ENCODE data around the gene OR4D6. TPM values are rescaled to one million over a fixed set of nuclear protein-coding genes. Genes with fewer than 3 reads are reported as not detected.
A peak's percentile ranks its signal among the peaks of the same experiment; 100 is the strongest.
"Not testable (repeated sequence)": the region's sequence is repeated elsewhere in the genome, so short reads cannot be mapped to it uniquely, and the experiment has no call there.

The OR4D6 gene
- total RNA-seq, 4 donors from 2014 or later: not detected

DNA sequence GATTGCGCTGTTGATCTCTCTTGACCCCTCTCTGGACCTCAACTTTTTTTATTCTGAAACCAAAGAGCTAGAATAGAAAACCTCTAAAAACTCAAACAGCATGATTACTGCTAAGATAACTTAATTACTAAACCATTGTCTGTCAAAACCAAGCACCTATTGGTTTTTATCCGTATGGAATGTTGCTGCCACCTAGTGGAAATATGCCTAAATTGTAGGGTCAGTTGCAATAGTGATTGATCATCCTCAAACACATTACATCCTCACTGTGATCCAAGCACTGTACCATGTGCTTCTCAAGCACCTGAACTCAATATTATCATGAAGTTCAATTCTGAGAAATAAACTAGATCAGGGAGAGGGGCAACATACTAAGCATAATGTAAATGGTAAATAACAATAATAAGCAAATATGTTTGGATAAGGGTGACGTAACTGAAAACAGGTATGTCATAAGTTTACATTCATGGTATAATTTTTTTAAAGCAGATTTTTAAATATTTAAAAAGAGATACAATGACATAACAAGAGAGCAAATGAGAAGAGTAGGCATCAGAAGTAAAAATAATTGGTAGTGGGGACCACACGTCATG is 26.7 kb upstream of the OR4D6 start:
- Histone ChIP-seq H3K27ac (no peak overlapping the region), H3K4me3 (no peak overlapping the region), H3K4me1 (no peaks in the 10 kb centered on the region), H3K27me3 (no peaks in the 10 kb centered on the region), H3K36me3 (no peaks in the 10 kb centered on the region), H3K9me3 (no peaks in the 10 kb centered on the region)
- no peak for DNase-seq
- no peak for TF ChIP-seq POLR2A (IDR thresholded peaks at IDR 0.05)
- TF ChIP-seq, protein P1, sequence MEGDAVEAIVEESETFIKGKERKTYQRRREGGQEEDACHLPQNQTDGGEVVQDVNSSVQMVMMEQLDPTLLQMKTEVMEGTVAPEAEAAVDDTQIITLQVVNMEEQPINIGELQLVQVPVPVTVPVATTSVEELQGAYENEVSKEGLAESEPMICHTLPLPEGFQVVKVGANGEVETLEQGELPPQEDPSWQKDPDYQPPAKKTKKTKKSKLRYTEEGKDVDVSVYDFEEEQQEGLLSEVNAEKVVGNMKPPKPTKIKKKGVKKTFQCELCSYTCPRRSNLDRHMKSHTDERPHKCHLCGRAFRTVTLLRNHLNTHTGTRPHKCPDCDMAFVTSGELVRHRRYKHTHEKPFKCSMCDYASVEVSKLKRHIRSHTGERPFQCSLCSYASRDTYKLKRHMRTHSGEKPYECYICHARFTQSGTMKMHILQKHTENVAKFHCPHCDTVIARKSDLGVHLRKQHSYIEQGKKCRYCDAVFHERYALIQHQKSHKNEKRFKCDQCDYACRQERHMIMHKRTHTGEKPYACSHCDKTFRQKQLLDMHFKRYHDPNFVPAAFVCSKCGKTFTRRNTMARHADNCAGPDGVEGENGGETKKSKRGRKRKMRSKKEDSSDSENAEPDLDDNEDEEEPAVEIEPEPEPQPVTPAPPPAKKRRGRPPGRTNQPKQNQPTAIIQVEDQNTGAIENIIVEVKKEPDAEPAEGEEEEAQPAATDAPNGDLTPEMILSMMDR (IDR thresholded peaks at IDR 0.05): peak; percentile 37 to 67 (median 62)
- intact Hi-C loops (cut with DNase I): no loop called here
- 58 to 64% methylated on average over 4 of the region's 4 CpGs for WGBS, 2 donors

GRCh38 chr11:59436169-59436568 is 20.6 kb upstream of the OR4D6 start, which contains the start of gene OR5A1:
OR5A1 (plus strand) TSS chr11:59436469; CDS start chr11:59443169, 6,700 bp downstream.
- Histone ChIP-seq H3K27me3 (no peaks in the 10 kb centered on the region), H3K4me1 (no peaks in the 10 kb centered on the region), H3K27ac (no peak within 1 kb of the TSS), H3K36me3 (no peaks in the 10 kb centered on the region), H3K9me3 (no peaks in the 10 kb centered on the region), H3K4me3 (no peak within 1 kb of the TSS)
- no peak for TF ChIP-seq POLR2A (IDR thresholded peaks at IDR 0.05)
- TF ChIP-seq, protein P1 (IDR thresholded peaks at IDR 0.05): no peak
- no peak for DNase-seq
- intact Hi-C loops (cut with DNase I): no loop called here
- WGBS, 2 donors: 51 to 60% methylated on average over 3 of the region's 3 CpGs

GRCh38 chr11:59437770-59438169 is 19.0 kb upstream of the OR4D6 start:
- Histone ChIP-seq H3K27ac (no peak overlapping the region), H3K9me3 (no peaks in the 10 kb centered on the region), H3K4me3 (no peak overlapping the region), H3K36me3 (no peaks in the 10 kb centered on the region), H3K27me3 (no peaks in the 10 kb centered on the region), H3K4me1 (no peaks in the 10 kb centered on the region)
- intact Hi-C loops (cut with DNase I): no loop called here
- TF ChIP-seq, protein P1 (IDR thresholded peaks at IDR 0.05): no peak
- no peak for TF ChIP-seq POLR2A (IDR thresholded peaks at IDR 0.05)
- no peak for DNase-seq
- WGBS, 2 donors: 73 to 85% methylated on average over 7 of the region's 7 CpGs

GRCh38 chr11:59445624-59446023 is 11.1 kb upstream of the OR4D6 start:
- intact Hi-C loops (cut with DNase I); H3K9me3 ChIP-seq; H3K4me3 ChIP-seq; H3K27ac ChIP-seq; H3K4me1 ChIP-seq; DNase-seq; H3K36me3 ChIP-seq; H3K27me3 ChIP-seq: not testable (repeated sequence)
- 58 to 70% methylated on average over 1 of the region's 1 CpG for WGBS, 2 donors

- no peak for TF ChIP-seq POLR2A (IDR thresholded peaks at IDR 0.05)
- TF ChIP-seq, protein P1 (IDR thresholded peaks at IDR 0.05): no peak
- no peaks in the 10 kb centered on the region for H3K9me3 ChIP-seq
- intact Hi-C loops (cut with DNase I): no loop called here
- no peaks in the 10 kb centered on the region for H3K36me3 ChIP-seq
- WGBS, 2 donors: 44 to 52% methylated on average over 2 of the region's 2 CpGs
- no peak overlapping the region for H3K27ac ChIP-seq
- H3K4me1 ChIP-seq: no peaks in the 10 kb centered on the region
- DNase-seq: no peak
- no peaks in the 10 kb centered on the region for H3K27me3 ChIP-seq
- no peak overlapping the region for H3K4me3 ChIP-seq
Measured at GRCh38 chr11:59448484-59448883, 8.3 kb upstream of the OR4D6 start.

DNA sequence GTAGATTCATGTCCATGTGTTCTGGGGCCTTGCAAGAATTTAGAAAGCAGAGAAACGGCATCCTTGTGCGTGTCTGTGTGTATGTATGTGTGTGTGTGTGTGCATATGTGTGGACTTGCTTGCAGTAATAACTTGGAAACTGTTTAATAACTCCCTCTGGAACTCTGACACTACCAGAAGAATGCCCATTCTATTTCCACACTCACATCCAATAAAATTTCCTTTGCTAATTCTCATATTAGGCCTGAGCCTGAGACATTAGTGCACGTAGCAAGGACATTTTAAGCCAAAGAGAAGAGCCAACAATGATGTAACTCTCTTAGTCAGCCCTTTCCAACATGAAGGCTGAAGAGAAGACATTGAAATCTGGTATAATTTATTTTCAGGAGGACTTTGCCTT is 3.2 kb downstream of the OR4D6 start:
- Histone ChIP-seq H3K27me3 (no peaks in the 10 kb centered on the region), H3K4me1 (no peaks in the 10 kb centered on the region), H3K9me3 (no peaks in the 10 kb centered on the region), H3K27ac (no peak overlapping the region), H3K4me3 (no peak overlapping the region), H3K36me3 (no peaks in the 10 kb centered on the region)
- no peak for DNase-seq
- intact Hi-C loops (cut with DNase I): no loop called here
- WGBS, 2 donors: 50 to 66% methylated on average over 3 of the region's 3 CpGs
- TF ChIP-seq, protein P1 (IDR thresholded peaks at IDR 0.05): no peak
- TF ChIP-seq POLR2A (IDR thresholded peaks at IDR 0.05): no peak
